ENCODE results near the gene NHP2.

Gene NHP2

GRCh38 chr5:178162481-178162880 is 8.8 kb upstream of the NHP2 start:
- H3K4me3 ChIP-seq (ENCODE audit: low read length) = no peak overlapping the region

GRCh38 chr5:178160176-178160575 is 6.5 kb upstream of the NHP2 start:
- Histone ChIP-seq H3K4me3 (ENCODE audit: low read length) (no peak overlapping the region), H3K36me3 (ENCODE audit: insufficient read depth, low read length) (no peaks in the 10 kb centered on the region), H3K9me3 (ENCODE audit: low read length) (no peaks in the 10 kb centered on the region), H3K27me3 (ENCODE audit: insufficient read depth, low read length) (no peaks in the 10 kb centered on the region), H2AFZ (ENCODE audit: low read depth, low read length) (no peak overlapping the region), H3K4me1 (ENCODE audit: insufficient read depth, low read length) (peaks cover 5% of the 10 kb centered on the region)

More at GRCh38 chr5:178162481-178162880, 8.8 kb upstream of the NHP2 start:
- no peak overlapping the region for H2AFZ ChIP-seq (ENCODE audit: low read depth, low read length)
- no peaks in the 10 kb centered on the region for H3K36me3 ChIP-seq (ENCODE audit: insufficient read depth, low read length)
- H3K4me1 ChIP-seq (ENCODE audit: insufficient read depth, low read length) = peaks cover 5% of the 10 kb centered on the region
- H3K27me3 ChIP-seq (ENCODE audit: insufficient read depth, low read length) = no peaks in the 10 kb centered on the region
- no peaks in the 10 kb centered on the region for H3K9me3 ChIP-seq (ENCODE audit: low read length)

- Histone ChIP-seq H3K36me3 (ENCODE audit: insufficient read depth, low read length) (peaks cover 17% of the 10 kb centered on the region), H3K4me1 (ENCODE audit: insufficient read depth, low read length) (peaks cover 9% of the 10 kb centered on the region), H3K9me3 (ENCODE audit: low read length) (no peaks in the 10 kb centered on the region), H3K27me3 (ENCODE audit: insufficient read depth, low read length) (no peaks in the 10 kb centered on the region), H2AFZ (ENCODE audit: low read depth, low read length) (no peak overlapping the region), H3K4me3 (ENCODE audit: low read length) (no peak overlapping the region)
These were observed 1.4 kb upstream of the NHP2 start for GRCh38 chr5:178155065-178155464.

GRCh38 chr5:178152491-178153444 is 917 bp downstream of the NHP2 start:
- Histone ChIP-seq H3K36me3 (ENCODE audit: insufficient read depth, low read length) (peaks cover 40% of the 10 kb centered on the region), H3K9me3 (ENCODE audit: low read length) (no peaks in the 10 kb centered on the region), H2AFZ (ENCODE audit: low read depth, low read length) (peak overlapping the region; percentile 64), H3K27me3 (ENCODE audit: insufficient read depth, low read length) (no peaks in the 10 kb centered on the region), H3K4me3 (ENCODE audit: low read length) (peak overlapping the region; percentile 93), H3K4me1 (ENCODE audit: insufficient read depth, low read length) (peaks cover 9% of the 10 kb centered on the region)

GRCh38 chr5:178150977-178151734 is 2.5 kb downstream of the NHP2 start:
- H3K36me3 ChIP-seq (ENCODE audit: insufficient read depth, low read length) = peaks cover 54% of the 10 kb centered on the region

GRCh38 chr5:178149199-178149932 is 4.3 kb downstream of the NHP2 start:
- peaks cover 60% of the 10 kb centered on the region for H3K36me3 ChIP-seq (ENCODE audit: insufficient read depth, low read length)
- peaks cover 9% of the 10 kb centered on the region for H3K4me1 ChIP-seq (ENCODE audit: insufficient read depth, low read length)
- no peaks in the 10 kb centered on the region for H3K27me3 ChIP-seq (ENCODE audit: insufficient read depth, low read length)
- H2AFZ ChIP-seq (ENCODE audit: low read depth, low read length) = no peak overlapping the region
- H3K4me3 ChIP-seq (ENCODE audit: low read length) = no peak overlapping the region
- no peaks in the 10 kb centered on the region for H3K9me3 ChIP-seq (ENCODE audit: low read length)

More at GRCh38 chr5:178150977-178151734, 2.5 kb downstream of the NHP2 start:
- Histone ChIP-seq H3K4me3 (ENCODE audit: low read length) (no peak overlapping the region), H3K9me3 (ENCODE audit: low read length) (no peaks in the 10 kb centered on the region), H3K27me3 (ENCODE audit: insufficient read depth, low read length) (no peaks in the 10 kb centered on the region), H3K4me1 (ENCODE audit: insufficient read depth, low read length) (peaks cover 9% of the 10 kb centered on the region), H2AFZ (ENCODE audit: low read depth, low read length) (no peak overlapping the region)

- Histone ChIP-seq H3K4me3 (ENCODE audit: low read length) (no peak overlapping the region), H2AFZ (ENCODE audit: low read depth, low read length) (no peak overlapping the region), H3K4me1 (ENCODE audit: insufficient read depth, low read length) (peaks cover 2% of the 10 kb centered on the region), H3K9me3 (ENCODE audit: low read length) (no peaks in the 10 kb centered on the region), H3K36me3 (ENCODE audit: insufficient read depth, low read length) (peaks cover 74% of the 10 kb centered on the region), H3K27me3 (ENCODE audit: insufficient read depth, low read length) (no peaks in the 10 kb centered on the region)
These were observed 6.3 kb downstream of the NHP2 start for GRCh38 chr5:178147406-178147805.

GRCh38 chr5:178145965-178146820 is 7.5 kb downstream of the NHP2 start:
- H3K4me3 ChIP-seq (ENCODE audit: low read length) = no peak overlapping the region
- H3K27me3 ChIP-seq (ENCODE audit: insufficient read depth, low read length) = no peaks in the 10 kb centered on the region
- no peaks in the 10 kb centered on the region for H3K9me3 ChIP-seq (ENCODE audit: low read length)
- peaks cover 78% of the 10 kb centered on the region for H3K36me3 ChIP-seq (ENCODE audit: insufficient read depth, low read length)
- H3K4me1 ChIP-seq (ENCODE audit: insufficient read depth, low read length) = no peaks in the 10 kb centered on the region
- no peak overlapping the region for H2AFZ ChIP-seq (ENCODE audit: low read depth, low read length)

- Histone ChIP-seq H3K36me3 (ENCODE audit: insufficient read depth, low read length) (peaks cover 58% of the 10 kb centered on the region), H3K4me1 (ENCODE audit: insufficient read depth, low read length) (no peaks in the 10 kb centered on the region), H3K9me3 (ENCODE audit: low read length) (no peaks in the 10 kb centered on the region)
These were observed 9.8 kb downstream of the NHP2 start for GRCh38 chr5:178143901-178144300.

GRCh38 chr5:178143246-178143645 is 10.4 kb downstream of the NHP2 start:
- Histone ChIP-seq H2AFZ (ENCODE audit: low read depth, low read length) (no peak overlapping the region), H3K4me1 (ENCODE audit: insufficient read depth, low read length) (no peaks in the 10 kb centered on the region), H3K27me3 (ENCODE audit: insufficient read depth, low read length) (no peaks in the 10 kb centered on the region), H3K4me3 (ENCODE audit: low read length) (no peak overlapping the region), H3K9me3 (ENCODE audit: low read length) (no peaks in the 10 kb centered on the region), H3K36me3 (ENCODE audit: insufficient read depth, low read length) (peaks cover 52% of the 10 kb centered on the region)

More at GRCh38 chr5:178143901-178144300, 9.8 kb downstream of the NHP2 start:
- Histone ChIP-seq H2AFZ (ENCODE audit: low read depth, low read length) (no peak overlapping the region), H3K4me3 (ENCODE audit: low read length) (no peak overlapping the region), H3K27me3 (ENCODE audit: insufficient read depth, low read length) (no peaks in the 10 kb centered on the region)

GRCh38 chr5:178142642-178143041 is 11.0 kb downstream of the NHP2 start:
- Histone ChIP-seq H3K27me3 (ENCODE audit: insufficient read depth, low read length) (no peaks in the 10 kb centered on the region), H3K4me3 (ENCODE audit: low read length) (no peak overlapping the region), H3K4me1 (ENCODE audit: insufficient read depth, low read length) (no peaks in the 10 kb centered on the region), H3K36me3 (ENCODE audit: insufficient read depth, low read length) (peaks cover 51% of the 10 kb centered on the region), H2AFZ (ENCODE audit: low read depth, low read length) (no peak overlapping the region), H3K9me3 (ENCODE audit: low read length) (no peaks in the 10 kb centered on the region)

GRCh38 chr5:178141550-178141949 is 12.1 kb downstream of the NHP2 start:
- no peaks in the 10 kb centered on the region for H3K4me1 ChIP-seq (ENCODE audit: insufficient read depth, low read length)
- H3K9me3 ChIP-seq (ENCODE audit: low read length) = no peaks in the 10 kb centered on the region
- H3K36me3 ChIP-seq (ENCODE audit: insufficient read depth, low read length) = peaks cover 46% of the 10 kb centered on the region
- H2AFZ ChIP-seq (ENCODE audit: low read depth, low read length) = no peak overlapping the region
- no peaks in the 10 kb centered on the region for H3K27me3 ChIP-seq (ENCODE audit: insufficient read depth, low read length)
- no peak overlapping the region for H3K4me3 ChIP-seq (ENCODE audit: low read length)

All from neuron (in vitro differentiated cells).